Measurements from ENCODE around the gene EEF1AKMT3.

GRCh38 chr12:57781801-57782200, 9.4 kb downstream of the EEF1AKMT3 start:
- no peak for TF ChIP-seq CTCF (IDR thresholded peaks at IDR 0.05)
- TF ChIP-seq POLR2A (IDR thresholded peaks at IDR 0.05) = no peak

Data from testis (tissue), 2 donors.